IMR-90 (cell line): Measurements from ENCODE around the gene ZNF385B. TPM values are rescaled to one million over a fixed set of nuclear protein-coding genes. Genes with fewer than 3 reads are reported as not detected.

Experiments
- ATAC-seq: fragments of 200-7000 bp; cut with Tn5 transposase; 2 replicates; pipeline ENCODE4 v1.9.1; 2020; ENCODE audit warnings: low read depth, mild to moderate bottlenecking, moderate library complexity
- BruUV-seq: library from RNA; stranded (reverse); fragments of 400-500 nt; replicated peaks from 2 replicates; lab custom pipeline; 2021; lab: Mats Ljungman, UMichigan
- CTCF ChIA-PET: fragments of 300-600 bp; formaldehyde crosslinking; extraction: SDS; loops from one replicate; lab custom pipeline; 2021; ENCODE audit warnings: antibody characterized with exemption; lab: Yijun Ruan, JAX
- POLR2A ChIA-PET: fragments of 300-600 bp; sonication (Branson Sonifier 250); formaldehyde crosslinking; loops from one replicate; lab custom pipeline; 2022; ENCODE audit warnings: antibody characterized with exemption; ENCODE audit not compliant: unreplicated experiment; lab: Charles Lee
- DNase-seq: peaks from one replicate; pipeline ENCODE4 v3.0.0; 2013
- H2AFZ ChIP-seq: replicated peaks from 2 replicates; pipeline ENCODE3; 2013; ENCODE audit warnings: low read length, mild to moderate bottlenecking; ENCODE audit not compliant: poor library complexity
- H2AK5ac ChIP-seq: 2 replicates; pipeline ENCODE4 v1.6.1; 2013; ENCODE audit warnings: low read depth, low read length, inconsistent platforms
- H2AK9ac ChIP-seq: replicated peaks from 2 replicates; pipeline ENCODE3; 2013; ENCODE audit warnings: mild to moderate bottlenecking, low read depth, low read length, moderate library complexity; ENCODE audit not compliant: poor library complexity
- H2BK120ac ChIP-seq: 2 replicates; pipeline ENCODE4 v1.6.1; 2013; ENCODE audit warnings: low read depth, low read length, inconsistent platforms
- H2BK15ac ChIP-seq: 3 replicates; pipeline ENCODE4 v1.6.1; 2013; ENCODE audit warnings: low read depth, low read length, inconsistent platforms
- H2BK20ac ChIP-seq: 2 replicates; pipeline ENCODE4 v1.6.1; 2013; ENCODE audit warnings: low read depth, mild to moderate bottlenecking, inconsistent platforms, low read length, moderate library complexity
- H2BK5ac ChIP-seq: 2 replicates; pipeline ENCODE4 v1.6.1; 2013; ENCODE audit warnings: mild to moderate bottlenecking, low read depth, low read length, inconsistent platforms; ENCODE audit not compliant: poor library complexity, severe bottlenecking
- H3K14ac ChIP-seq: replicated peaks from 2 replicates; pipeline ENCODE4 v1.6.1; 2013; ENCODE audit warnings: low read depth, low read length, inconsistent platforms
- H3K18ac ChIP-seq: 2 replicates; pipeline ENCODE4 v1.6.1; 2013; ENCODE audit warnings: low read depth, low read length, control low read depth
- H3K23ac ChIP-seq: 2 replicates; pipeline ENCODE4 v1.6.1; 2013; ENCODE audit warnings: low read depth, low read length, inconsistent platforms
- H3K27ac ChIP-seq: 2 replicates; pipeline ENCODE4 v1.5.1; 2013; ENCODE audit warnings: mild to moderate bottlenecking, control low read depth, low read length; ENCODE audit not compliant: insufficient read depth
- H3K27me3 ChIP-seq: 2 replicates; pipeline ENCODE4 v1.6.1; 2013; ENCODE audit warnings: low read length; ENCODE audit not compliant: control insufficient read depth, insufficient read depth
- H3K36me3 ChIP-seq: 2 replicates; pipeline ENCODE4 v1.6.1; 2013; ENCODE audit warnings: low read length, mixed read lengths; ENCODE audit not compliant: control insufficient read depth, insufficient read depth
- H3K4ac ChIP-seq: 2 replicates; pipeline ENCODE4 v1.6.1; 2013; ENCODE audit warnings: low read depth, low read length, inconsistent platforms
- H3K4me1 ChIP-seq: 2 replicates; pipeline ENCODE4 v1.6.1; 2013; ENCODE audit warnings: low read length, mixed read lengths; ENCODE audit not compliant: control insufficient read depth, insufficient read depth
- H3K4me2 ChIP-seq: 2 replicates; pipeline ENCODE4 v1.6.1; 2013; ENCODE audit warnings: low read depth, mild to moderate bottlenecking, control low read depth, low read length, moderate library complexity
- H3K4me3 ChIP-seq: 2 replicates; pipeline ENCODE4 v1.5.1; 2013; ENCODE audit warnings: low read depth, mild to moderate bottlenecking, control low read depth, low read length, moderate library complexity; ENCODE audit not compliant: insufficient read depth
- H3K56ac ChIP-seq: 2 replicates; pipeline ENCODE4 v1.6.1; 2013; ENCODE audit warnings: low read length, inconsistent platforms; ENCODE audit not compliant: insufficient read depth; ENCODE audit errors: extremely low read depth
- H3K79me1 ChIP-seq, 2 experiments: 2 replicates each; pipeline ENCODE4 v1.6.1; 2013; ENCODE audit warnings: low read length in 2 of 2, inconsistent platforms in 1 of 2, low read depth in 1 of 2
- H3K9ac ChIP-seq: 2 replicates; pipeline ENCODE4 v1.6.1; 2013; ENCODE audit warnings: low read depth, low read length, control low read depth
- H3K9me1 ChIP-seq: 2 replicates; pipeline ENCODE4 v1.6.1; 2013; ENCODE audit warnings: low read length, inconsistent platforms; ENCODE audit not compliant: insufficient read depth
- H3K9me3 ChIP-seq: 2 replicates; pipeline ENCODE4 v1.6.1; 2013; ENCODE audit warnings: low read length; ENCODE audit not compliant: control insufficient read depth, insufficient read depth
- H4K20me1 ChIP-seq: 2 replicates; pipeline ENCODE4 v1.6.1; 2013; ENCODE audit warnings: low read length, inconsistent platforms; ENCODE audit not compliant: insufficient read depth
- H4K5ac ChIP-seq: 2 replicates; pipeline ENCODE4 v1.6.1; 2013; ENCODE audit warnings: mild to moderate bottlenecking, low read depth, low read length, control low read depth
- H4K8ac ChIP-seq, 2 experiments: 2 replicates each; pipeline ENCODE4 v1.6.1; 2013; ENCODE audit warnings: low read depth in 2 of 2, low read length in 2 of 2, control low read depth in 1 of 2, inconsistent platforms in 1 of 2
- H4K91ac ChIP-seq: 2 replicates; pipeline ENCODE4 v1.6.1; 2013; ENCODE audit warnings: low read depth, low read length, inconsistent platforms; ENCODE audit not compliant: insufficient read depth
- BHLHE40 ChIP-seq: fragments of 150-350 bp; IDR thresholded peaks from 2 replicates; pipeline ENCODE4 v1.6.1; 2016; ENCODE audit warnings: mild to moderate bottlenecking, low read depth, low read length
- CEBPB ChIP-seq: IDR thresholded peaks from 2 replicates; pipeline ENCODE4 v1.6.1; 2012; ENCODE audit warnings: low read depth, low read length, improper control_type of control experiment
- CHD1 ChIP-seq: IDR thresholded peaks from 2 replicates; pipeline ENCODE4 v1.6.1; 2012; ENCODE audit warnings: low read depth, low read length, improper control_type of control experiment
- CTCF ChIP-seq: conservative IDR thresholded peaks from 2 replicates; pipeline ENCODE4 v1.5.1; 2012; ENCODE audit warnings: mild to moderate bottlenecking, low read depth, low read length, improper control_type of control experiment
- ELK1 ChIP-seq: fragments of 150-350 bp; IDR thresholded peaks from 2 replicates; pipeline ENCODE4 v1.6.1; 2016; ENCODE audit warnings: low read depth, mild to moderate bottlenecking, low read length, moderate library complexity, borderline replicate concordance
- FOS ChIP-seq: fragments of 150-350 bp; IDR thresholded peaks from 2 replicates; pipeline ENCODE4 v1.6.1; 2016; ENCODE audit warnings: low read depth, low read length
- MAFK ChIP-seq: IDR thresholded peaks from 2 replicates; pipeline ENCODE4 v1.6.1; 2012; ENCODE audit warnings: low read depth, low read length, improper control_type of control experiment
- MAZ ChIP-seq: IDR thresholded peaks from 2 replicates; pipeline ENCODE4 v1.6.1; 2012; ENCODE audit warnings: low read depth, mild to moderate bottlenecking, low read length, improper control_type of control experiment, moderate library complexity, borderline replicate concordance
- MXI1 ChIP-seq: IDR thresholded peaks from 2 replicates; pipeline ENCODE4 v1.6.1; 2012; ENCODE audit warnings: low read depth, mild to moderate bottlenecking, low read length, moderate library complexity, borderline replicate concordance
- NFE2L2 ChIP-seq: fragments of 150-350 bp; IDR thresholded peaks from 2 replicates; pipeline ENCODE4 v1.6.1; 2016; ENCODE audit warnings: low read depth, mild to moderate bottlenecking, low read length
- POLR2A ChIP-seq: IDR thresholded peaks from 2 replicates; pipeline ENCODE4 v1.6.1; 2012; ENCODE audit warnings: mild to moderate bottlenecking, low read depth, low read length
- RCOR1 ChIP-seq: IDR thresholded peaks from 2 replicates; pipeline ENCODE4 v1.6.1; 2012; ENCODE audit warnings: mild to moderate bottlenecking, low read length, improper control_type of control experiment; ENCODE audit not compliant: insufficient replicate concordance
- RFX5 ChIP-seq: IDR thresholded peaks from 2 replicates; pipeline ENCODE4 v1.8.0; 2012; ENCODE audit warnings: low read depth, mild to moderate bottlenecking, low read length, moderate library complexity
- SMC3 ChIP-seq: fragments of 150-350 bp; IDR thresholded peaks from 2 replicates; pipeline ENCODE4 v1.6.1; 2016; ENCODE audit warnings: low read depth, mild to moderate bottlenecking, antibody characterized with exemption, low read length, moderate library complexity
- USF2 ChIP-seq: fragments of 150-350 bp; IDR thresholded peaks from 2 replicates; pipeline ENCODE4 v1.6.1; 2017; ENCODE audit warnings: mild to moderate bottlenecking, antibody characterized with exemption, low read length, low read depth
- WGBS, 2 experiments: methylation state at CpG; one replicate each; pipeline versions ENCODE4 v1.1.5 to v1.1.7; 2013; ENCODE audit warnings: missing lambda C conversion rate in 2 of 2; ENCODE audit not compliant: insufficient read length in 1 of 2; ENCODE audit errors: extremely low coverage in 2 of 2; 5-methylcytosine and 5-hydroxymethylcytosine counted together
- dilution Hi-C: fragments of 300-500 bp; cut with HindIII; formaldehyde crosslinking; loops from one replicate; pipeline ENCODE4 v1.14.3; 2018; ENCODE audit warnings: low sequenced_read_pairs; ENCODE audit not compliant: unreplicated experiment
- in situ Hi-C: fragments of 300-500 bp; cut with MboI; formaldehyde crosslinking; loops from 3 replicates; pipeline ENCODE4 v1.14.3; 2019; ENCODE audit warnings: low sequenced_read_pairs, inconsistent platforms, mixed read lengths
- intact Hi-C: fragments of 100-400 bp; cut with micrococcal nuclease; formaldehyde crosslinking; loops from 2 replicates; pipeline ENCODE4 v1.10.0; 2022
- polyA plus RNA-seq, 3 experiments: library from polyadenylated mRNA; depleted of rRNA; stranded (reverse); fragments of >200 nt; gene quantifications; 2 replicates each; pipeline ENCODE4 v1.2.3, GENCODE V29; 2012; ENCODE audit warnings: low replicate concordance in 1 of 3
- total RNA-seq: library from RNA; depleted of rRNA; stranded (reverse); fragments of >200 nt; gene quantifications from 2 replicates; pipeline ENCODE4 v1.2.3, GENCODE V29; 2012

ZNF385B gene
- total and polyA plus RNA-seq, 2 of the 4 experiments (the other 2 are of a cell fraction), result not detected

- H2BK15ac ChIP-seq, result no peak overlapping the region
- no TSS peak for BruUV-seq
- H3K9me3 ChIP-seq, result no peaks in the 10 kb centered on the region
- H3K4me1 ChIP-seq, result peaks cover 2% of the 10 kb centered on the region; the same call in 1 of the 2 replicates
- no peak overlapping the region for H2BK20ac ChIP-seq
- H3K9me1 ChIP-seq, result no peaks in the 10 kb centered on the region
- intact Hi-C loops (no loop called here), dilution Hi-C loops (no loop called here), in situ Hi-C loops (no loop called here)
- no peak overlapping the region for H3K18ac ChIP-seq
- H3K4me3 ChIP-seq, result no peak overlapping the region
- H3K27ac ChIP-seq, result no peak overlapping the region
- no CpG with 5 or more reads among the region's 1 CpG for WGBS, 2 experiments
- no peak overlapping the region for H2BK120ac ChIP-seq
- no peak overlapping the region for H3K4ac ChIP-seq
- DNase-seq, result no peak
- H4K20me1 ChIP-seq, result no peaks in the 10 kb centered on the region
- no peak overlapping the region for H4K91ac ChIP-seq
- TF ChIP-seq RCOR1, result no peak
- no peak for TF ChIP-seq NFE2L2
- no peak for TF ChIP-seq USF2
- no peak for TF ChIP-seq RFX5
- no peak for TF ChIP-seq BHLHE40
- TF ChIP-seq MAFK, result no peak
- TF ChIP-seq MXI1, result no peak
- TF ChIP-seq POLR2A, result no peak
- no peak for TF ChIP-seq CHD1
- no peak for TF ChIP-seq ELK1
- TF ChIP-seq CTCF, result no peak
- no peak for TF ChIP-seq FOS
- TF ChIP-seq SMC3, result no peak
- TF ChIP-seq MAZ, result no peak
- TF ChIP-seq CEBPB, result no peak
- no peak overlapping the region for H2BK5ac ChIP-seq
- no peak overlapping the region for H4K8ac ChIP-seq
- H2AK5ac ChIP-seq, result no peak overlapping the region
- POLR2A ChIA-PET, result no interaction called here
- H3K14ac ChIP-seq, result no peak overlapping the region
- no peaks in the 10 kb centered on the region for H3K79me1 ChIP-seq
- H3K9ac ChIP-seq, result no peak overlapping the region
- no peak overlapping the region for H2AK9ac ChIP-seq
- H3K23ac ChIP-seq, result no peak overlapping the region
- no peak overlapping the region for H3K4me2 ChIP-seq
- H2AFZ ChIP-seq, result no peak overlapping the region
- H4K5ac ChIP-seq, result no peak overlapping the region
- H3K27me3 ChIP-seq, result peaks cover 28% of the 10 kb centered on the region
- no peaks in the 10 kb centered on the region for H3K36me3 ChIP-seq
- no peak for ATAC-seq
- CTCF ChIA-PET, result no interaction called here
- H3K56ac ChIP-seq, result no peak overlapping the region
Measured at GRCh38 chr2:179855673-179856072, 5.7 kb downstream of the ZNF385B start.
